ENCODE data around the gene EMILIN1. TPM values are rescaled to one million over a fixed set of nuclear protein-coding genes. Genes with fewer than 3 reads are reported as not detected.

EMILIN1 gene
- total RNA-seq, 1 experiment from 2014 or later = 1.2 TPM

GRCh38 chr2:27083410-27084296 lies 5.2 kb downstream of the EMILIN1 start:
- H2BK120ac ChIP-seq (ENCODE audit: low read depth, low read length, poor library complexity, severe bottlenecking) = no peak overlapping the region
- H3K9ac ChIP-seq (ENCODE audit: extremely low read depth, insufficient read length, low read length) = no peak overlapping the region
- H3K27me3 ChIP-seq (ENCODE audit: insufficient read depth, low read length) = no peaks in the 10 kb centered on the region
- H2BK12ac ChIP-seq (ENCODE audit: insufficient read length, low read depth, low read length) = no peak overlapping the region
- no peak overlapping the region for H3K14ac ChIP-seq (ENCODE audit: insufficient read depth, low read length)
- H3K18ac ChIP-seq (ENCODE audit: insufficient read length, low read depth, low read length) = no peak overlapping the region
- H3K4me1 Mint-ChIP-seq = peaks cover 21 to 41% of the 10 kb centered on the region in 2 experiments
- H3T11ph ChIP-seq (ENCODE audit: low read length) = no peak overlapping the region
- no peaks in the 10 kb centered on the region for H3K4me1 ChIP-seq (ENCODE audit: insufficient read depth, low read length)
- H2AK5ac ChIP-seq (ENCODE audit: insufficient read length, low read length) = no peak overlapping the region
- WGBS (ENCODE audit: extremely low coverage, insufficient read length, low lambda C conversion rate) = no CpG with 5 or more reads among the region's 20 CpGs
- no peaks in the 10 kb centered on the region; a peak in 1 of 7 replicates for H3K36me3 Mint-ChIP-seq (ENCODE audit: insufficient read depth in 1 of 3, low read depth in 3 of 3)
- H3K27me3 Mint-ChIP-seq (ENCODE audit: low read depth) = peaks cover 20% of the 10 kb centered on the region
- no peak overlapping the region for H3K4me2 ChIP-seq (ENCODE audit: insufficient read depth, insufficient read length, low read length)
- no peak overlapping the region for H3K4ac ChIP-seq (ENCODE audit: low read depth, low read length)
- no peak overlapping the region for H4K8ac ChIP-seq (replicated peaks; ENCODE audit: insufficient read length, low read depth, low read length)
- no peaks in the 10 kb centered on the region for H4K20me1 ChIP-seq (ENCODE audit: control insufficient read depth, insufficient read depth, insufficient read length)
- H4K5ac ChIP-seq (ENCODE audit: insufficient read length, low read depth, low read length) = no peak overlapping the region
- H2BK20ac ChIP-seq (ENCODE audit: low read depth, low read length, poor library complexity, severe bottlenecking) = no peak overlapping the region
- no peak overlapping the region for H2BK5ac ChIP-seq (ENCODE audit: insufficient read length, low read length)
- no peaks in the 10 kb centered on the region for H3K79me2 ChIP-seq (ENCODE audit: insufficient read depth, low read length)
- H2AFZ ChIP-seq (ENCODE audit: low read length) = no peak overlapping the region
- H3K56ac ChIP-seq (ENCODE audit: insufficient read length, low read depth, low read length) = no peak overlapping the region
- no peaks in the 10 kb centered on the region for H3K79me1 ChIP-seq (ENCODE audit: insufficient read depth, low read depth, low read length, poor library complexity, severe bottlenecking)
- peaks cover 13% of the 10 kb centered on the region for H3K23me2 ChIP-seq (ENCODE audit: insufficient read length, low read depth, low read length, poor library complexity, severe bottlenecking)
- no peak overlapping the region for H3K23ac ChIP-seq (ENCODE audit: insufficient read length, low read depth, low read length)
- H2BK15ac ChIP-seq (ENCODE audit: low read depth, low read length) = no peak overlapping the region
- peak overlapping the region in 2 of 3 experiments; percentile 37 to 64; a peak in 1 of 7 replicates for H3K27ac Mint-ChIP-seq
- no peak overlapping the region for H4K91ac ChIP-seq (ENCODE audit: insufficient read length, low read depth, low read length)
- DNase-seq = no peak
- no peak for TF ChIP-seq CTCF (conservative IDR thresholded peaks at IDR 0.05)
- no peaks in the 10 kb centered on the region for H3K9me3 Mint-ChIP-seq
- no peaks in the 10 kb centered on the region for H3K9me3 ChIP-seq (ENCODE audit: control insufficient read depth, low read depth, low read length)
- no peak overlapping the region for H3K27ac ChIP-seq (ENCODE audit: insufficient read length, low read depth, low read length)
- no peak overlapping the region; a peak in 2 of 5 replicates for H3K4me3 Mint-ChIP-seq

Measured in H9 (cell line).